Mesendoderm (in vitro differentiated cells): ENCODE results near the gene MXRA7. TPM values are rescaled to one million over a fixed set of nuclear protein-coding genes. Genes with fewer than 3 reads are reported as not detected.

Experiments used
- small RNA-seq: library from polyadenylated mRNA; stranded (forward); fragments of <200 nt; extraction: miRNeasy Mini kit (QIAGEN cat#:217004); gene quantifications from one replicate; pipeline ENCODE3, GENCODE V24; 2013; ENCODE audit not compliant: insufficient read depth

MXRA7 gene

Small RNA genes lying within 50 kb of the gene (small RNA-seq; reads per million reads assigned to genes)
- not detected for gene AC005837.3
- gene RF02271 = not detected
- not detected for gene RNU6-227P
- gene RNU6-97P = not detected
- gene RNY4P36 = not detected
